Bone marrow (tissue), 2 donors: ENCODE results near the gene OSBPL9.
A peak's percentile ranks its signal among the peaks of the same experiment; 100 is the strongest.
"Not testable (repeated sequence)": the region's sequence is repeated elsewhere in the genome, so short reads cannot be mapped to it uniquely, and the experiment has no call there.

Source experiments
- DNase-seq, 2 donors: peaks; one replicate each; lab custom pipeline; 2025; lab: John Stamatoyannopoulos, UW

The OSBPL9 gene

GRCh38 chr1:51666478-51666877, 49.6 kb downstream of the OSBPL9 start:
- peak in 1 of 2 donors; percentile 34 for DNase-seq

GRCh38 chr1:51667561-51667960, 50.7 kb downstream of the OSBPL9 start:
- no peak for DNase-seq

GRCh38 chr1:51669272-51669671, 52.4 kb downstream of the OSBPL9 start:
- DNase-seq, result no peak

GRCh38 chr1:51669816-51670215, 52.9 kb downstream of the OSBPL9 start:
- DNase-seq, result no peak

- DNase-seq, result no peak
These were observed 54.8 kb downstream of the OSBPL9 start for GRCh38 chr1:51671527-51672325.

- no peak for DNase-seq
These were observed 56.4 kb downstream of the OSBPL9 start for GRCh38 chr1:51673279-51673678.

GRCh38 chr1:51675177-51675780, 58.4 kb downstream of the OSBPL9 start:
- no peak for DNase-seq

GRCh38 chr1:51679435-51679834, 62.5 kb downstream of the OSBPL9 start:
- DNase-seq, result no peak

- no peak for DNase-seq
These were observed 67.9 kb downstream of the OSBPL9 start for GRCh38 chr1:51684776-51685175.

- DNase-seq, result no peak
These were observed 69.6 kb downstream of the OSBPL9 start for GRCh38 chr1:51686450-51686849.

GRCh38 chr1:51689075-51689440, 72.2 kb downstream of the OSBPL9 start:
- DNase-seq, result no peak

GRCh38 chr1:51689643-51690042, 72.8 kb downstream of the OSBPL9 start:
- no peak for DNase-seq

GRCh38 chr1:51690285-51690961, 73.5 kb downstream of the OSBPL9 start:
- DNase-seq, result no peak

GRCh38 chr1:51691920-51692319, 75.0 kb downstream of the OSBPL9 start:
- no peak for DNase-seq

- DNase-seq, result no peak
These were observed 76.7 kb downstream of the OSBPL9 start for GRCh38 chr1:51693419-51694155.

- DNase-seq, result no peak
These were observed 80.3 kb downstream of the OSBPL9 start for GRCh38 chr1:51697166-51697565.

GRCh38 chr1:51699391-51699790, 82.5 kb downstream of the OSBPL9 start:
- no peak for DNase-seq

GRCh38 chr1:51701782-51702181, 84.9 kb downstream of the OSBPL9 start:
- not testable (repeated sequence) for DNase-seq

GRCh38 chr1:51702220-51702619, 85.3 kb downstream of the OSBPL9 start:
- DNase-seq, result not testable (repeated sequence)

GRCh38 chr1:51705035-51705434, 88.1 kb downstream of the OSBPL9 start:
- DNase-seq, result no peak

- no peak for DNase-seq
These were observed 92.2 kb downstream of the OSBPL9 start for GRCh38 chr1:51708911-51709760.
